ENCODE measurements around the gene GLUL.

DNA sequence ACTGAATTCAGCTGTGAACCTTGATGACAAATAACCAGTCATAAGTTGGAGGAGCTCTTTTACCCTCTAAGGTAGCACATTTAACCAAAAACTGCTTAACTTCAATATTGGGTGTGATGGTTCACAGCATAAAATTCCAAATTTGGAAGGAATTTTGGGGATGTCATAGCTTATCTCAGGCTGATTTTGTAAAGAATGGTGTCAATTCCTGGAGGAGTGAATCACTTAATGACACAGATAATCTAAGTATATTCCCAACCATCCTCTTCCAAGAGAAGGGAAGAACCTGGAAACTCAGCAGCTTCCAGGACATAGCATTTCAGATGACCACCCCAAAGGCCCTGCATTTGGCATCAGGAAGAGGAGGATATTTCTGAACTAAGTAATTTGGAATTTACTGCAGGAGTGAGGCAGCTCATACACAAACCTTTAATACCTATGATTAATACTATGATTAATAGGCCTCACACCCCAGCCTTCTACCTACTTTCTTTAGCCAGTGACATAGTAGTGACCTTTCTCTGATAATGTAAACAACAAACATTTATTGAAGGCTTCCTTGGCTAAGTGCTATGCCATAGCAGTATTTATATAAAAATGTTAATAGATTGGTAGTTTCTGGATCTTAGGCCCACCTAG lies 14.5 kb downstream of the GLUL start:
- no peak for TF ChIP-seq CTCF (IDR thresholded peaks at IDR 0.05)
- no peak for TF ChIP-seq POLR2A (IDR thresholded peaks at IDR 0.05)
- no peak for TF ChIP-seq EP300 (IDR thresholded peaks at IDR 0.05)

All from tibial nerve (tissue), 4 donors.